ENCODE measurements around the gene C12orf56.
"Not testable (repeated sequence)": the region's sequence is repeated elsewhere in the genome, so short reads cannot be mapped to it uniquely, and the experiment has no call there.

Gene C12orf56

GRCh38 chr12:64385468-64385867 lies 5.1 kb downstream of the C12orf56 start:
- no peak for DNase-seq

- DNase-seq: no peak
Measured at GRCh38 chr12:64385019-64385418, 5.5 kb downstream of the C12orf56 start.

- DNase-seq: no peak
Measured at GRCh38 chr12:64383675-64384074, 6.9 kb downstream of the C12orf56 start.

- no peak for DNase-seq
Measured at GRCh38 chr12:64362721-64363305, 27.7 kb downstream of the C12orf56 start.

- not testable (repeated sequence) for DNase-seq
Measured at GRCh38 chr12:64361173-64361572, 29.4 kb downstream of the C12orf56 start.

GRCh38 chr12:64356209-64356608 lies 34.3 kb downstream of the C12orf56 start:
- DNase-seq: not testable (repeated sequence)

GRCh38 chr12:64352181-64352580 lies 38.4 kb downstream of the C12orf56 start:
- no peak for DNase-seq

GRCh38 chr12:64351265-64351664 lies 39.3 kb downstream of the C12orf56 start:
- DNase-seq: no peak

GRCh38 chr12:64347630-64348029 lies 42.9 kb downstream of the C12orf56 start:
- no peak for DNase-seq

- DNase-seq: not testable (repeated sequence)
Measured at GRCh38 chr12:64344631-64345030, 45.9 kb downstream of the C12orf56 start.

- DNase-seq: not testable (repeated sequence)
Measured at GRCh38 chr12:64340546-64340945, 50.0 kb downstream of the C12orf56 start.

GRCh38 chr12:64335886-64336466 lies 54.6 kb downstream of the C12orf56 start:
- DNase-seq: no peak

GRCh38 chr12:64332938-64333337 lies 57.6 kb downstream of the C12orf56 start:
- no peak for DNase-seq

- DNase-seq: no peak
Measured at GRCh38 chr12:64332296-64332695, 58.3 kb downstream of the C12orf56 start.

- not testable (repeated sequence) for DNase-seq
Measured at GRCh38 chr12:64329031-64329710, 61.4 kb downstream of the C12orf56 start.

- no peak for DNase-seq
Measured at GRCh38 chr12:64325055-64325454, 65.5 kb downstream of the C12orf56 start.

GRCh38 chr12:64323476-64324225 lies 66.9 kb downstream of the C12orf56 start:
- DNase-seq: no peak

- no peak for DNase-seq
Measured at GRCh38 chr12:64323006-64323405, 67.6 kb downstream of the C12orf56 start.

GRCh38 chr12:64320611-64321010 lies 69.9 kb downstream of the C12orf56 start:
- no peak for DNase-seq

- not testable (repeated sequence) for DNase-seq
Measured at GRCh38 chr12:64319540-64320225, 70.9 kb downstream of the C12orf56 start.

- no peak for DNase-seq
Measured at GRCh38 chr12:64318605-64319004, 72.0 kb downstream of the C12orf56 start.

GRCh38 chr12:64311877-64312276 lies 78.7 kb downstream of the C12orf56 start:
- DNase-seq: no peak

- no peak for DNase-seq
Measured at GRCh38 chr12:64304571-64304970, 86.0 kb downstream of the C12orf56 start.

Measured in NCI-H146 (cell line).